RWPE2 (cell line): Measurements from ENCODE around the gene KCTD5.

Experiments
- ATAC-seq: fragments of 200-7000 bp; cut with Tn5 transposase; 3 replicates; pipeline ENCODE4 v1.9.1; 2021; ENCODE audit warnings: low read depth
- DNase-seq: peaks from one replicate; pipeline ENCODE4 v3.0.0-alpha.2; 2020; ENCODE audit warnings: low spot score
- H3K27ac ChIP-seq: fragments of 450-650 bp; 2 replicates; pipeline ENCODE4 v1.5.1; 2017; ENCODE audit warnings: mild to moderate bottlenecking; ENCODE audit not compliant: poor library complexity, severe bottlenecking
- H3K27me3 ChIP-seq: fragments of 250-450 bp; sonication (Bioruptor Pico); 2 replicates; pipeline ENCODE4 v1.5.1; 2021; ENCODE audit warnings: mild to moderate bottlenecking, moderate library complexity; ENCODE audit not compliant: insufficient read depth, poor library complexity, severe bottlenecking
- H3K36me3 ChIP-seq: fragments of 250-450 bp; sonication (Bioruptor Pico); 2 replicates; pipeline ENCODE4 v1.5.1; 2020; ENCODE audit warnings: low read depth, mild to moderate bottlenecking, moderate library complexity
- H3K4me1 ChIP-seq: fragments of 250-450 bp; sonication (Bioruptor Pico); 2 replicates; pipeline ENCODE4 v1.5.1; 2021; ENCODE audit warnings: mild to moderate bottlenecking, moderate library complexity; ENCODE audit not compliant: insufficient read depth, poor library complexity, severe bottlenecking
- H3K4me3 ChIP-seq: fragments of 250-450 bp; sonication (Bioruptor Pico); 2 replicates; pipeline ENCODE4 v1.5.1; 2021; ENCODE audit warnings: mild to moderate bottlenecking, moderate library complexity; ENCODE audit not compliant: severe bottlenecking
- H3K9me3 ChIP-seq: fragments of 250-450 bp; sonication (Bioruptor Pico); 2 replicates; pipeline ENCODE4 v1.5.1; 2021; ENCODE audit warnings: mild to moderate bottlenecking, moderate library complexity; ENCODE audit not compliant: severe bottlenecking
- TF ChIP-seq, protein P1 (sequence below): fragments of 450-650 bp; IDR thresholded peaks from one replicate; pipeline ENCODE4 v1.5.1; 2017; ENCODE audit warnings: mild to moderate bottlenecking, moderate library complexity; ENCODE audit not compliant: poor library complexity, severe bottlenecking

The KCTD5 gene

DNA sequence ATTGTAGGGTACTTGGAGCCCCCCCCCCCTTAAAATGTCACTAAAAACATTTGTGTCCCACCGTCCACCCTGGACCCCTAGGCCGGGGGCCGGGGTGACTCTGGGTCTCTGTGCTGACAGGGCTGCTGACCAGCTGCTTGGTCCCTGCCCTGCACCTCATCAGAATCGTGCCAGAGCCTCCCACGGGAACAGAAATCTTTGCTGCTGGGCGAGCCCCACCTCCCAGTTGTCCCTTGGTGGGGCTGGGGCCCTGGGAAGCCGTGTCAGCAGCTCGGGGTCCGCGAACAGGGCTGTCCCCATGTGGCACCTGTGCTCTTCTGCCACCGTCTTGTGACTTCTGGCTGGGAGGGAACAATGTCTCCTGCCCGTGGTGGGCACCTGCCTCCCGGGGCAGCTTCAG lies 18.5 kb downstream of the KCTD5 start:
- H3K4me1 ChIP-seq = no peaks in the 10 kb centered on the region
- no peaks in the 10 kb centered on the region for H3K27me3 ChIP-seq
- ATAC-seq (no peak), DNase-seq (peak; percentile 35)
- H3K27ac ChIP-seq = no peak overlapping the region
- peaks cover 34% of the 10 kb centered on the region for H3K36me3 ChIP-seq
- H3K4me3 ChIP-seq = no peak overlapping the region
- H3K9me3 ChIP-seq = no peaks in the 10 kb centered on the region
- TF ChIP-seq, protein P1, sequence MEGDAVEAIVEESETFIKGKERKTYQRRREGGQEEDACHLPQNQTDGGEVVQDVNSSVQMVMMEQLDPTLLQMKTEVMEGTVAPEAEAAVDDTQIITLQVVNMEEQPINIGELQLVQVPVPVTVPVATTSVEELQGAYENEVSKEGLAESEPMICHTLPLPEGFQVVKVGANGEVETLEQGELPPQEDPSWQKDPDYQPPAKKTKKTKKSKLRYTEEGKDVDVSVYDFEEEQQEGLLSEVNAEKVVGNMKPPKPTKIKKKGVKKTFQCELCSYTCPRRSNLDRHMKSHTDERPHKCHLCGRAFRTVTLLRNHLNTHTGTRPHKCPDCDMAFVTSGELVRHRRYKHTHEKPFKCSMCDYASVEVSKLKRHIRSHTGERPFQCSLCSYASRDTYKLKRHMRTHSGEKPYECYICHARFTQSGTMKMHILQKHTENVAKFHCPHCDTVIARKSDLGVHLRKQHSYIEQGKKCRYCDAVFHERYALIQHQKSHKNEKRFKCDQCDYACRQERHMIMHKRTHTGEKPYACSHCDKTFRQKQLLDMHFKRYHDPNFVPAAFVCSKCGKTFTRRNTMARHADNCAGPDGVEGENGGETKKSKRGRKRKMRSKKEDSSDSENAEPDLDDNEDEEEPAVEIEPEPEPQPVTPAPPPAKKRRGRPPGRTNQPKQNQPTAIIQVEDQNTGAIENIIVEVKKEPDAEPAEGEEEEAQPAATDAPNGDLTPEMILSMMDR = no peak

DNA sequence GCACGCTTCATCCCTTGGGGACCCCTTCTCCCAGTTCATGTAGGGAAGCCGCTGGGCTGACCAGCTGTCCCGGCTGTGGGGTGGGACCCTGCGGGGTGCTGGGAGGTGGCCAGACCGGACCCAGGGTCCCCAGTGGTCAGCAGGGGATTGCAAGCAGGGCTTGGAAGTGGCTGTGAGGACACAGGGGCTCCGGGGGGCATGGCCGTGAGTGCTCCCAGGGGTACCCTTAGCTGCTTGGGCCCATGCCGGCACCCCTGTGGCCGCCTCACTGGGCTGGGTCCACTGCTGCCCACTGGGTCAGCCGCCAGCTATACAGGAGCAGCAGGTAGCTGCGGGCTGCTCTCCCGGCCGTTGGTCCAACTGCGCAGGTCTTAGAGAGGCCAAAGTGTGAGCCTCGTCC lies 18.9 kb downstream of the KCTD5 start:
- no peak overlapping the region for H3K27ac ChIP-seq
- DNase-seq = peak; percentile 49
- no peak overlapping the region for H3K4me3 ChIP-seq
- H3K27me3 ChIP-seq = no peaks in the 10 kb centered on the region
- peaks cover 34% of the 10 kb centered on the region for H3K36me3 ChIP-seq
- H3K9me3 ChIP-seq = no peaks in the 10 kb centered on the region
- ATAC-seq = no peak
- TF ChIP-seq, protein P1 = no peak
- no peaks in the 10 kb centered on the region for H3K4me1 ChIP-seq

DNA sequence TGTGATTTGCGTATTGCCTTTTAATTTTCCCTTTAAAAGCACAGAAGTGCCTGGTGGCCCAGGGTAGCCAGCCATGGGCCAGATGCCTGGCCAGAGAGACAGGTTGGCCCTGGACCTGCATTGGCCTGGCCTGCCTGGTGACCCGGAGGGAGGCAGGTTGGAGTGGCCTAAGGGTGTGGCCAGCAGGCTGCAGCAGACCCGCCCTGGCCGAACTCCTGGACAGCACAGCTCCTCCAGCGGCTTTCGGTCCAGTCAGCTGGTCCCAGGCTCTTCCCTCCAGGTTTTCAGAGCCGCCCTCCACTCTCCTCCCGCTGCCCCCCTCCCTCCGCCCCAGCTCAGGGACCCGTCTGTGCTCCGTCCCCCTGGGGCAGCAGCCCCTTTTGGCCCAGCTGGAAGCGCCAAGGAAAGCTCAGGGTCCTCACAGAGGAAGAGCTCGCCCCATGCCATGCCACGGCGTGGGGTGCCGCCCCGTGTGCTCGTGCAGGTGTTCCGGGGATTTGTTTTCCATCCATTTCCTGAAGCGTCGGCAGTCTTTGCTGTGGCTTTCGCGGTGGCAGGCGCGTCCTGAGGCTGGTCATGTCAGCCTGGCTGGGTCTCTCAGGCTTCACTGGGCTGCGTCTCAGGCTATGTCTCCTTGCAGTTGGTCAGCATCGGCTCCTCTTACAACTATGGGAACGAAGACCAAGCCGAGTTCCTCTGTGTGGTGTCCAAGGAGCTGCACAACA lies 19.6 kb downstream of the KCTD5 start:
- no peaks in the 10 kb centered on the region for H3K4me1 ChIP-seq
- no peak overlapping the region for H3K4me3 ChIP-seq
- no peak overlapping the region for H3K27ac ChIP-seq
- ATAC-seq = no peak
- TF ChIP-seq, protein P1 = no peak
- no peaks in the 10 kb centered on the region for H3K9me3 ChIP-seq
- H3K36me3 ChIP-seq = peaks cover 34% of the 10 kb centered on the region
- DNase-seq = peak; percentile 41
- no peaks in the 10 kb centered on the region for H3K27me3 ChIP-seq

DNA sequence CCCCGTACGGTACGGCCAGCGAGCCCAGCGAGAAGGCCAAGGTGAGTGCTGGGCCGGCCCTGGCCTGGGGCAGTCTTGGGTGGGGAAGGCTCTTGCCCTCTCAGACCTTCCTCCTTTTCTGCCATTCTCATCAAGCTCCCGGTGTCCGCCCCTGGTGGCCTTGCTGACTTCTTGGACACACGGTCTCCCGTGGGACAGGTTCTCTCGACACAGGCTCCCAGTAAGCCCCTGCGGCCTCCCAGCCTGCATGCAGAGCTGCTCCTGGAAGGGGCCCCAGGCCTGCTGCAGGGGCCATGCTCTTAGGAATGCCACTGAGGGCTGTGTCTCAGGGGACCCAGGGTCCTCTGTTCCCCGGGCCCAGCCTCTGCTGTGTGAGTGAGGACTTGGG lies 20.1 kb downstream of the KCTD5 start:
- ATAC-seq (no peak), DNase-seq (peak; percentile 50)
- Histone ChIP-seq H3K9me3 (no peaks in the 10 kb centered on the region), H3K4me3 (no peak overlapping the region), H3K4me1 (no peaks in the 10 kb centered on the region), H3K36me3 (peaks cover 36% of the 10 kb centered on the region), H3K27me3 (no peaks in the 10 kb centered on the region), H3K27ac (no peak overlapping the region)
- TF ChIP-seq, protein P1 = no peak
